GM12891 (cell line): ENCODE results near the gene ARHGEF16.

Source experiments
- PAX5 ChIP-seq: IDR thresholded peaks from 2 replicates; pipeline ENCODE4 v1.6.1; 2011; ENCODE audit warnings: low read length, moderate library complexity, mild to moderate bottlenecking; ENCODE audit not compliant: insufficient read depth, severe bottlenecking
- POLR2A ChIP-seq: IDR thresholded peaks from 2 replicates; pipeline ENCODE4 v1.6.1; 2011; ENCODE audit warnings: low read depth, low read length, control low read depth
- TAF1 ChIP-seq: IDR thresholded peaks from 2 replicates; pipeline ENCODE4 v1.6.1; 2011; ENCODE audit warnings: low read depth, low read length, control low read depth

- TF ChIP-seq POLR2A = no peak
- TF ChIP-seq TAF1 = no peak
- TF ChIP-seq PAX5 = no peak
Measured at GRCh38 chr1:3503525-3503886, 49.0 kb downstream of the ARHGEF16 start.
